GM19240 (cell line): ENCODE data around the gene HDAC4.
"Not testable (repeated sequence)": the region's sequence is repeated elsewhere in the genome, so short reads cannot be mapped to it uniquely, and the experiment has no call there.

Experiments
- DNase-seq: peaks from one replicate; pipeline ENCODE4 v3.0.0; 2011; ENCODE audit warnings: low spot score; ENCODE audit not compliant: insufficient read length

HDAC4 gene

GRCh38 chr2:239053801-239054503 lies 346.9 kb downstream of the HDAC4 start:
- no peak for DNase-seq

- no peak for DNase-seq
Measured at GRCh38 chr2:239052798-239053665, 347.8 kb downstream of the HDAC4 start.

- no peak for DNase-seq
Measured at GRCh38 chr2:239051891-239052445, 348.9 kb downstream of the HDAC4 start.

GRCh38 chr2:239050252-239050649 lies 350.6 kb downstream of the HDAC4 start:
- no peak for DNase-seq

- DNase-seq = no peak
Measured at GRCh38 chr2:239049421-239050251, 351.2 kb downstream of the HDAC4 start.

GRCh38 chr2:239048736-239049135 lies 352.1 kb downstream of the HDAC4 start:
- no peak for DNase-seq

GRCh38 chr2:239047861-239048260 lies 353.0 kb downstream of the HDAC4 start:
- DNase-seq = no peak

- no peak for DNase-seq
Measured at GRCh38 chr2:239047420-239047819, 353.4 kb downstream of the HDAC4 start.

- DNase-seq = no peak
Measured at GRCh38 chr2:239046822-239047221, 354.0 kb downstream of the HDAC4 start.

GRCh38 chr2:239044336-239044735 lies 356.5 kb downstream of the HDAC4 start:
- no peak for DNase-seq

- DNase-seq = no peak
Measured at GRCh38 chr2:239043326-239043725, 357.5 kb downstream of the HDAC4 start.

- DNase-seq = no peak
Measured at GRCh38 chr2:239042551-239043320, 358.1 kb downstream of the HDAC4 start.

- DNase-seq = no peak
Measured at GRCh38 chr2:239042046-239042445, 358.8 kb downstream of the HDAC4 start.

- no peak for DNase-seq
Measured at GRCh38 chr2:239041062-239041461, 359.8 kb downstream of the HDAC4 start.

- DNase-seq = no peak
Measured at GRCh38 chr2:239040152-239040761, 360.6 kb downstream of the HDAC4 start.

GRCh38 chr2:239039479-239039861 lies 361.4 kb downstream of the HDAC4 start:
- DNase-seq = no peak

GRCh38 chr2:239038773-239039478 lies 361.9 kb downstream of the HDAC4 start:
- no peak for DNase-seq

- not testable (repeated sequence) for DNase-seq
Measured at GRCh38 chr2:239038284-239038683, 362.5 kb downstream of the HDAC4 start.

- no peak for DNase-seq
Measured at GRCh38 chr2:239037559-239037910, 363.3 kb downstream of the HDAC4 start.
